ENCODE data around the gene ITPR3. TPM values are rescaled to one million over a fixed set of nuclear protein-coding genes. Genes with fewer than 3 reads are reported as not detected.

The ITPR3 gene
- total and polyA plus RNA-seq, 2 donors (not counting 3 experiments of a cell fraction or from before 2014, with no cell fraction given) = 28.8 to 52.2 TPM

DNA sequence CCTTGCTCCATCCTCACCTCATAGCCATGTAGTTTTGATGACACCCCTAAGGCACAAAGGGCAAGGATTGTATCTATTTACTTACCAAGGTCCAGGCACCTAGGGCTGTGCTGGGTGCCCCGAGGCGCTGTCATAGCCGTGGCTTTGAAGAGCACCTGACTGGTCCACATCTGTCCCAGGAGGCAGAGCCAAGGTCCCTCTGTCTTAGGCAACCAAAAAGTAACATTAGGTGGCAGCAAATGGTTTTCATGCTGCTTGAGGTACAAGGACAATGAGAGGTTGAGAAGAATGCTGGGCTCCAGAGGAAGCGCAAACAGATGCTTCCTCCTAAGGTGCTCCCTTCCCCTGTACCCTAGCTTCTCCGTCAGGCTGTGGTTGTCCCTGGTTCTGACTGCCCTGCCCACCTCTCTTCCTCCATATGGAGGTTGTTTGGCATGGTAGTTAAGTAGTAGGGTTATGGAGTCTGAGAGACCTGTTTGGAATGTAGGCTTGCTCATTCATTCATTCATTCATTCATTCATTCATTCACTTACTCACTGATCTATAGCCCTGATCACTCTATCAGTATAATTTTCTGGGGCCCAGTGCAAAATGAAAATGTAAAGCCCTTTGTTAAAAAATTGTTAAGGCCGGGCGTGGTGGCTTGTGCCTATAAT lies 93.4 kb downstream of the ITPR3 start:
- ChIA-PET CTCF (interaction anchor here (0.7 to 2.1 kb wide), 6 partner anchors 11 to 440 kb away, joined by 3 to 6 read pairs (median 4); no protein-coding TSS in a partner anchor), POLR2A (no interaction called here)
- peaks cover 5 to 9% of the 10 kb centered on the region in 2 experiments for H3K27me3 ChIP-seq (ENCODE audit: control insufficient read depth in 2 of 2, insufficient read depth in 2 of 2, low read length in 2 of 2)
- peaks cover 0 to under 1% of the 10 kb centered on the region in 2 experiments for H3K36me3 ChIP-seq (ENCODE audit: control insufficient read depth in 2 of 2, extremely low read depth in 1 of 2, insufficient read depth in 2 of 2, low read length in 2 of 2)
- no peaks in the 10 kb centered on the region for H4K20me1 ChIP-seq (replicated peaks; ENCODE audit: control insufficient read depth, extremely low read depth, insufficient read depth, low read length)
- H2AFZ ChIP-seq (ENCODE audit: low read depth, low read length) = no peak overlapping the region
- no TSS peak for BruUV-seq (replicated peaks)
- no peak overlapping the region for H3K4me3 ChIP-seq (replicated peaks in 1 of 3; ENCODE audit: insufficient read depth in 1 of 3, low read depth in 1 of 3, low read length in 3 of 3)
- H3K9ac ChIP-seq (replicated peaks; ENCODE audit: extremely low read depth, insufficient read depth, low read length) = no peak overlapping the region
- no peak overlapping the region for H3K27ac ChIP-seq (ENCODE audit: insufficient read depth, low read depth, low read length)
- peaks cover 15% of the 10 kb centered on the region for H3K4me1 ChIP-seq (ENCODE audit: control insufficient read depth, extremely low read depth, insufficient read depth, low read length)
- peaks cover 15% of the 10 kb centered on the region for H3K79me2 ChIP-seq (ENCODE audit: control insufficient read depth, insufficient read depth, low read length)
- intact Hi-C loops (cut with micrococcal nuclease) (no loop called here), dilution Hi-C loops (cut with MboI; ENCODE audit: extremely low pct_ligation_motif_present, low sequenced_read_pairs) (no loop called here)
- no peak for TF ChIP-seq POLR2A (IDR thresholded peaks at IDR 0.05; ENCODE audit: low read depth, low read length)
- TF ChIP-seq GATA2 (IDR thresholded peaks at IDR 0.05; ENCODE audit: insufficient read depth, insufficient read length, low read depth, low read length) = no peak
- no peak for TF ChIP-seq MYC (IDR thresholded peaks at IDR 0.05; ENCODE audit: low read depth, low read length)
- TF ChIP-seq, protein P1, sequence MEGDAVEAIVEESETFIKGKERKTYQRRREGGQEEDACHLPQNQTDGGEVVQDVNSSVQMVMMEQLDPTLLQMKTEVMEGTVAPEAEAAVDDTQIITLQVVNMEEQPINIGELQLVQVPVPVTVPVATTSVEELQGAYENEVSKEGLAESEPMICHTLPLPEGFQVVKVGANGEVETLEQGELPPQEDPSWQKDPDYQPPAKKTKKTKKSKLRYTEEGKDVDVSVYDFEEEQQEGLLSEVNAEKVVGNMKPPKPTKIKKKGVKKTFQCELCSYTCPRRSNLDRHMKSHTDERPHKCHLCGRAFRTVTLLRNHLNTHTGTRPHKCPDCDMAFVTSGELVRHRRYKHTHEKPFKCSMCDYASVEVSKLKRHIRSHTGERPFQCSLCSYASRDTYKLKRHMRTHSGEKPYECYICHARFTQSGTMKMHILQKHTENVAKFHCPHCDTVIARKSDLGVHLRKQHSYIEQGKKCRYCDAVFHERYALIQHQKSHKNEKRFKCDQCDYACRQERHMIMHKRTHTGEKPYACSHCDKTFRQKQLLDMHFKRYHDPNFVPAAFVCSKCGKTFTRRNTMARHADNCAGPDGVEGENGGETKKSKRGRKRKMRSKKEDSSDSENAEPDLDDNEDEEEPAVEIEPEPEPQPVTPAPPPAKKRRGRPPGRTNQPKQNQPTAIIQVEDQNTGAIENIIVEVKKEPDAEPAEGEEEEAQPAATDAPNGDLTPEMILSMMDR (IDR thresholded peaks at IDR 0.05; ENCODE audit: extremely low read depth in 1 of 2, insufficient read depth in 1 of 2, low read depth in 1 of 2, low read length in 2 of 2) = no peak
- no peak for TF ChIP-seq JUN (IDR thresholded peaks at IDR 0.05; ENCODE audit: borderline replicate concordance, insufficient read depth, insufficient read length, low read depth)
- no peak for TF ChIP-seq EZH2 (IDR thresholded peaks at IDR 0.05; ENCODE audit: borderline replicate concordance, low read depth, low read length, severe bottlenecking)
- TF ChIP-seq POLR2AphosphoS5 (IDR thresholded peaks at IDR 0.05; ENCODE audit: insufficient read depth, low read depth, low read length) = no peak
- TF ChIP-seq FOS (IDR thresholded peaks at IDR 0.05; ENCODE audit: borderline replicate concordance, insufficient read depth, low read length) = no peak
- TF ChIP-seq, protein P2, sequence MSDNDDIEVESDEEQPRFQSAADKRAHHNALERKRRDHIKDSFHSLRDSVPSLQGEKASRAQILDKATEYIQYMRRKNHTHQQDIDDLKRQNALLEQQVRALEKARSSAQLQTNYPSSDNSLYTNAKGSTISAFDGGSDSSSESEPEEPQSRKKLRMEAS (IDR thresholded peaks at IDR 0.05; ENCODE audit: insufficient read depth, insufficient read length) = no peak
- no peak overlapping the region for H3K4me2 ChIP-seq (ENCODE audit: insufficient read depth, low read length)
- H3K9me1 ChIP-seq (replicated peaks; ENCODE audit: control insufficient read depth, extremely low read depth, insufficient read depth, low read length) = no peaks in the 10 kb centered on the region
- no peaks in the 10 kb centered on the region for H3K9me3 ChIP-seq (replicated peaks; ENCODE audit: control insufficient read depth, insufficient read depth, low read length)
- FAIRE-seq = no peak
- DNase-seq (ENCODE audit: low read depth, low spot score) = no peak

All from endothelial cell of umbilical vein (primary cell).